Activated CD8-positive, alpha-beta memory T cell treated with anti-CD3 and anti-CD28 coated beads for 1 hour (primary cell): ENCODE results near the gene KCNH4.
A peak's percentile ranks its signal among the peaks of the same experiment; 100 is the strongest.
"Not testable (repeated sequence)": the region's sequence is repeated elsewhere in the genome, so short reads cannot be mapped to it uniquely, and the experiment has no call there.

Experiments
- DNase-seq, 2 donors: peaks; one replicate each; pipeline ENCODE4 v3.0.0-alpha.2; 2020; ENCODE audit warnings: low read depth in 1 of 2; ENCODE audit errors: extremely low read depth in 1 of 2

The KCNH4 gene

DNA sequence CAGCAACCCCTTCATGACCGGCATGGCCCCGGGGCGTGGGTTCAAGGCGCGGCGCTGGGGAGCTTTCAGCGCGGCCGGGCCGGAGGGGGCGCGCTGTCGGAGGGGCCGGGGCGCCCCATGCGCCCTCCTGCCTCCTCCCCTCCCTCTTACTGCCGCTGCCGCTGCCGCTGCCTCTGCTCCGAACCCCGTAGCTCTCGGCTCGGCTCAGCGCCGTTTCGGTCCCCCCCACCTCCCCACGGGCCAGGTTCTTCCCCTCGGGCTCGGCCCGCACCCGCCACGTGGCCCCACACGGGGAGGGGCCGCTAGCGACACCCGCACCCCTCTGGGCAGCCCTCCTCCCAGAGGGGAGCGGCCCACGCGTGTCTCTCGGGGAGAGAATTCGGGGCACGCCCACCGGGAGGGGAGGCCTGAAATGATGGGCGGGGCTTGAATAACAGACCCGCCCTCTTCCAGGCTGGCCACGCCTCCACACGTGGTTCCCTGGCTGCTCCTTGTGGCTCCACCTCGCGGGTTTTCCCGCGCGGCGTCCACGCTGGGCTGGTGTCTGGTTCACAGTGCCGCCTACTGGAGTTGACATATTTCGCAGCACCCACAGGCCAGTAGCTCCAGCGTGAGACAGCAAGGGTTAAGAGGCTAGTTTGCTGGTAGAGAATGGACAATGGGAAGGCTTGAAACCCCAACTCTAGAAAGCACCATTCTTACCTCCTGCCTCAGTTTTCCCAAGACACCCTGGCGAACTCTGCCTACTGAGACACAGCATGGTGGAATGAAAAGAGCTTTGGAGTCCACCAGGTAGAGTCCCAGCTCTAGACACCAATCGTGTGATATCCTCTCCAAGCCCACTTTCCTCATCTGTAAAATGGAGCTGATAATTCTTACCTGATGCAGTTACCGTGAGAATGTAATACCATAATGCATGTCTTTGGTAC, at the start of gene KCNH4:
Gene KCNH4 (minus strand): TSS at position 221 of the 929 bp plus-strand sequence. CDS start 197 bp downstream, at position 24.
- peak; percentile 56 to 62 for DNase-seq

DNA sequence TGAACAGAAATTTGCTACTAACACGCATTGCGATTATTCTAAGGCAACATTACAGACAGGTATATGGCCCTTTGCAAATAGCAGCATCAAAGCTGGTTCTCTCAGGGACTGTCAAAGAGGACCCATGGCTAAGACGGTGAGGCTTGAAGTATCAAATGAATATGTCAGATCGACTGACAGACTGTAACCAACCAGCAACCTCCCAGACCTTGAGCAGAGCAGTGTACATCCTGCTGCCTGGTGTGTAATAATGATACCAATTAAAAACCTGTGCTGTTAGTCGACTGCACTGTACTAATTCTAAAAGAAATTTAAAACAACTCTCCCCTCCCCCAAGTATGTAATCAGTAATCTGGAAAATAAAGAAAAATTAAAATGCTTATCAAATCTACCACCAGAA, 49.3 kb upstream of the KCNH4 start:
- no peak for DNase-seq

DNA sequence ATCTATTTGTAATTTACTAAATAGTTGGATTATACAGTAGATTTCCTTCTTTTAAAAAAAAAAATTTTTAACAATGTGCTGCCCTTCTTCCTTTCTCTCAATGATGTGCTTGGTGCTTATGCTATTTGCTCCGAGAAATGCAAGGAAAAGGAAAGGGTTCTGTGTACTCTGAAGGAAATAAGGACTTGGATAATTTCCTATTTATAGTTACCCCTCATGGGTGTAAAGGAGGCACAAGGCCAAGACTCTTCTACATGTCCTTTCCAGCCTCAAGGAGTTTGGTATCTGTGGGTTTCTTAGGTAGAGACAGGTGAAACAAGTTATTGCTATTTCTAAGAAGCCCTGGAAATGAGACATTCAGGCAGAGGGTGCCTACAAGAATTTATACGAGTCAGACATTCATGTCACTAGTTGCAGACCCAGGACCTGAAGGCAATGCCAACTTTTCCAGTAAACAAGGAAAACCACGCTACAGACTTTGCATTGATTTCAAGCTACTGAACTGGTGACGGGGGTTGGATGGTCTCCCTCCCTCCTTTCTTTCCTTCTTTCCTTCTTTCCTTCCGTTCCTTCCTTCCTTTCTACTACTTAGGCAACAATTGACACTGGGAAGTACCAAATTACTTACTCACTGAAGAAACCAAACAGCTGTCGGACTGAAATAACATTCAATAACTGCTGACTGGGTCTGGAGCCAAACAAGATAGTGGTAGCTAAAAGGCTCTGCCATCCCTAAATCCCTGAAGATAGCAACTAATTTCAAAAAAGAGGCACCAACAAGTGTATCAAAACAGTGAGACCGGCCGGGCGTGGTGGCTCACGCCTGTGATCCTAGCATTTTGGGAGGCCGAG, 47.1 kb upstream of the KCNH4 start:
- no peak for DNase-seq

DNA sequence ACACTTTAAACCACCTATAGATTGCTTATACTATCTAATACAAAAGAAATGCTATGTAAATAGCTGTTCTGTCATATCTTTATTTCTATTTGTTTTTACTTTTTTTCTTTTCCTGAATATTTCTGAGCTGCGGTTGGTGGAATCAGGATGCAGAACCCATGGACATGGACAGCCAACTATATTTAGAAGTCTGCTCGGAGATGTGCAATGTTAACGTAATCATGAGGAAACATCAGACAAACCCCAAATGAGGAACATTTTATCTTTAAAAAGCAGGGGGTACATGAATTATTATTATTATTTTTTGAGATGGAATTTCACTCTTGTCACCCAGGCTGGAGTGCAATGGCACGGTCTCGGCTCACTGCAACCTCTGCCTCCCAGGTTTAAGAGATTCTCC, 44.7 kb upstream of the KCNH4 start:
- DNase-seq: no peak

DNA sequence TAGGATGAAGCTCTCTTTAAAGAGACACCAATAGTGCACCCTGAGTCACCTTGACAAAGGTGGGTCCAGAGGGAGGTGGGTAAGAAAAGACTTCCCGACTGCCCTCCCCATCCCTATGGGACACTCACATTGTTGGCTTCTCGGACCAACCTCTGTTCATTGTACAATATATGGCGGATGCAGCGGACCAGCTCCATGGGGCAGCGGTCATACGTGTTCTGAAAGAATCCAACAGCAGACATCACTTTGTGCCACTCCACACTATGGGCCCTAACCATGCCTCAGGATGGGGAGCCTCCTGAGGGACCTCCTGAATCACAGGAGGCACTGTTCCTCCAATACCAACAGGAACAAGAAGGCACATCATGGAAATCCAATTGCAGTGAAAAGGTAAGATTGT, 43.7 kb upstream of the KCNH4 start:
- DNase-seq: no peak

DNA sequence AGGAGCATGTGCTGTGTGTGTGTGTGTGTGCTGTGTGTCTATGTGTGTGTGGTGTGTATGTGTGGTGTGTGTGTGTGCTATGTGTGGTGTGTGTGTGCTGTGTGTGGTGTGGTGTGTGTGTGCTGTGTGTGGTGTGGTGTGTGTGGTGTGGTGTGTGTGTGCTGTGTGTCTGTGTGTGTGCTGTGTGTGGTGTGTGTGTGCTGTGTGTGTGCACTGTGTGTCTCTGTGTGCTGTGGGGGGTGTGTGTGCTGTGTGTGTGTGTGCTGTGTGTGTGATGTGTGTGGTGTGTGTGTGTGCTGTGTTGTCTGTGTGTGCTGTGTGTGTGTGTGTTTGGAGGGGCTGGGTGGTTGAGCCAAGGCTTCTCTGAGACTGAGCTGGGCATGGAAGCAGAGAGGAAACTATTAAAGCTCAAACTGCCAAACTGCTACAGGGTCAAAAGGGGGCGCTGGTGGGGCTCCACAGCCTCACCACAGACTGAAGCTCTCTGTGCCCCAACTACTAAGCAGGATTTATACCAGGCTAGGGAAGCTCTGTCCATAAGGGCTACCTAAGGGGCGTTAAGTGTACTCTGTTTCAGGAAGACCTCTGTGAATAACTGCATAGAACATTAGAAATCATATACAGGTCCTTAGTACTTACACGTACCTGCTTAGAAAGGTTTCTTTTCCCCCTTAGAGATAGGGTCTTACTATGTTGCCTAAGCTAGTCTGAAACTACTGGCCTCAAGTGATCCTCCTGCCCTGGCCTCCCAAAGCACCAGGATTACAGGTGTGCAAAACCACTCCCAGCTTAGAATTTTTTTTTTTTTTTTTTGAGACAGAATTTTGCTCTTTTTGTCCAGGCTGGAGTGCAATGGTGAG, 41.2 kb upstream of the KCNH4 start:
- DNase-seq: peak; percentile 30 to 41

DNA sequence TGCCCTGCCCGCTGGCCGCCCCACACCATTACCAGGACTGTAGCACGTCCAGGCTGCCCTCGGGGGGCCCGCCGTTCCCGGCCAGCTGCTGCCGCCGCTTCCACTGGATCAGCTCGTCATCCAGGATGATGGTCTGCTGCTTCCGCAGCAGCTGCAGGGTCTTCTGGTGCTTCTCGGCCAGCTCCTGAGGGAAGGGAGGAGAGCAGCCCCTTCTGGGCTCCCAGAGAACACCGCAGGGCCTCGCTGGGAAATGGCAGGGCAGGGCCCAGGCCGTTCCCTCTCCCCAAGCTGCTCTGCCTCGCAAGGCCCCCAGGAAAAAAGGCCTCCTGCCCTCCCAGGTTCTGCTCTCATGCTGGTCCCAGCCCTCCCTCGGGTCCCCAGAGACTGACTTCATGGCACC, 38.3 kb upstream of the KCNH4 start:
- not testable (repeated sequence) for DNase-seq

DNA sequence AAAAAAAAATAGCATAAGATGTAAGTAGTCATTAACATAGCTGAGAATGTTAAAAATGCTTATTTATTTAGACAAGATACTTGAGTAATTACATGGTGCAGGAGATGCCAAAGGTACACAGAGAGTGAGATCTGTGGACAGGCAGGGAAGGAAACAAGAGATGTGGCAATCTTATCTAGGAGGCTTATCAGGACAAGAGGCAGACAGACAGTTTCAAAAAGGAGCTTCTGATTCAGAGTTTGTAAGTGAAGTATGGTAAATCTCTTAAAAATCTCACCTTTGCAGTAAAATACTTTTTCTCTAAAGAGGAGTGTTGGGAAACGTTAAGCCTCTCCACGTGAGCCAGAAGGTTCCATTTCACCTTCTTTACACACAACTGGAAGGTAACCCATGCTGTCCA, 33.2 kb upstream of the KCNH4 start:
- no peak for DNase-seq

DNA sequence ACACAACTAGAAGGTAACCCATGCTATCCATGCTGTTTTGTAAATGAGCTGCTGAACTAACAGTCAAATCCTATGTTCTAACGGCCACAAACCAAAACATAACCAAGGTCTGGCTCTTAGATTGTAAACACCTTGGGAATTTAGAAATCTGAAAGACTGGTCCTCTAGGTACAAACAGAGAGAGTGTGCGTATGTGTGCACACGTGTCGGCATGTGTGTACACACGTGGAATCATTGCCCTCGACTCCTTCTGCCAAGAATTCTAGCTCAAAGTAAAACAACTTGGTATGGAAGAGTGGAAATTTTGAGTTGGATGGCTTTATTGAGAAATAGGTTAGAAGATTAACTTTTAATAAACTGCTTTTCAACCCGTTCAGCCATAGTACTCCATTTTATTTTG, 31.4 kb upstream of the KCNH4 start:
- no peak for DNase-seq

DNA sequence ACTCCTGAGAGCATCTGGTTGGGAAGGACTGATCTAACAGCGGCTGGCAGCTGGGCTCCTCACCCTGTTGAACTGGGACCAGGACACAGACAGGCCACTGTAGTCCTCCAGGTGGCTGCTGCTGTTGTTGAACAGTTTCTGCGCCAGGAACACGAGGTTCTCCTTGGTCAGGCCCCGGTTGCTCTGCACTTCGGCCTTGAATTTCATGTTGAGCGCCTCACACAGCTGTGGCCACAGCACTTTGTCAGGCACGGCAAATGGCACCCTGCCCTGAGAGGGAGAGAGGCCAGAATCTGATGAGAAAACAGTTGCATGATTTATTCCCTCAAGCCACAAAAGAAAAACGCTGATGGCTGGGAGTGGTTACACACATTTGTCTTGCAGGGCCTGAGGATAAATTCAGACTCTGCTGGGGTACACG, 31.0 kb upstream of the KCNH4 start:
- not testable (repeated sequence) for DNase-seq

DNA sequence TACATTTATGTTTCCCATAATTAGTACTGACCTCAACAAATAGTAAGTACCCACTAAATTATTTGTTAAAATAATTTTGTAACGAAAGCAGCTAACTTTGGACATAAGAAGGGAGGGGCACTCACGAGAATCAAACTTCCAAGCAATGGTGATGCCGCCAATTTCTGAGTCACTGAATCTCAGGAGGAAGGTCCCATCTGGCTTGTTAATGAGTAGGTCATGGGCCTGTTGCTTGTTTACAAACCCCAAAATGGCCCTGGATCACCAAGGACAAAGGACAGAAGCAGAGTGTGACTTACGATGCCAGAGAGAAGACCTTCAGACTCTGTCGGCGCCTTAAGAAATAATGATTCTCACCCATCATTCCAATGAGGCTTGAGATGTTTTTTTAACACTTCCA, 29.1 kb upstream of the KCNH4 start:
- no peak for DNase-seq

DNA sequence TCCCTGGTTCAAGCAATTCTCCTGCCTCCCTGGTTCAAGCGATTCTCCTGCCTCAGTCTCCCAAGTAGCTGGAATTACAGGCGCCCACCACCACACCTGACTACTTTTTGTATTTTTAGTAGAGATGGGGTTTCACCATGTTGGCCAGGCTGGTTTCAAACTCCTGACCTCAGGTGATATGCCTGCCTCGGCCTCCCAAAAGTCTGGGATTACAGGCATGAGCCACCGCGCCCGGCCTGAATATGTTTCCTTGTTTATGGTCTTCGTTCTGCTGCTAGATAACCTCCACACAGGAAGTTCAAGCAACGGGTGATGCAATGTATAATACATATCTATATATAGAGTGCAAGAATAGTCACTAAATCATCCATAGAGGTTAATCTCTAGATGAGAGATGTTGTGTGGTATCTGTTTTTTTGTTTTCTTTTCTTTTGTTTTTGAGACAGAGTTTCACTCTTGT, 25.2 kb upstream of the KCNH4 start:
- not testable (repeated sequence) for DNase-seq

DNA sequence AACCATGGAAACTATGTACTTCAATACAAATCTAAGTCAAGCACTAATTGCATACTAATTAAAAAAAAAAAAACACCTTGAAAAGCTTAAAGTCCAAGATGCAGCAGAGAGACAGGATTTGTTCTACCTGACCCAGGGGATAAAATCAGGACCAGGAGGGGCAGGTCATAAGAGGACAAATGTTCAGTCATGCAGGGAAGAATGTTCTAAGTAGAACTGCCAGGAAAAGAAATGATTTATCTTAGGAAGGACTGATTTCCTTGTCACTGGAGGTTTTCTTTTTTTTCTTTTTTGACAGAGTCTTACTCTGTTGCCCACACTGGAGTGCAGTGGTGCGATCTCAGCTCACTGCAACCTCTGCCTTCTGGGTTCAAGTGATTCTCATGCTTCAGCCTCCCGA, 22.4 kb upstream of the KCNH4 start:
- DNase-seq: no peak

DNA sequence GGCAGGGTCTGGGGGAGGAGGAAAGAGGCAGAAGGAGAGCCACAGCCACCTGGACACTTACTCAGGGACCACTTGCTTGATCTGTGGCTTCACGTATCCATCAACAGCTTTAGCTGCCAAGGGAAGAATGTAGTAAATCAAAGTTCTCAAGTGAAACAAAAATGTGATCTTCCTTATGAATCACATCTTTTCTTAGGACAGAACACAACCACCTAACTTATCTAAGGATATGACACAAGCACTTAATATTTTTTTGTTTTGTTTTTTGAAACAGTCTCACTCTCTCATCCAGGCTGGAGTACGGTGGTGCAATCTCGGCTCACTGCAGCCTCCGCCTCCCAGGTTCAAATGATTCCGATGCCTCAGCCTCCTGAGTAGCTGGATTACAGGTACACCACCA, 21.8 kb upstream of the KCNH4 start:
- DNase-seq: no peak

DNA sequence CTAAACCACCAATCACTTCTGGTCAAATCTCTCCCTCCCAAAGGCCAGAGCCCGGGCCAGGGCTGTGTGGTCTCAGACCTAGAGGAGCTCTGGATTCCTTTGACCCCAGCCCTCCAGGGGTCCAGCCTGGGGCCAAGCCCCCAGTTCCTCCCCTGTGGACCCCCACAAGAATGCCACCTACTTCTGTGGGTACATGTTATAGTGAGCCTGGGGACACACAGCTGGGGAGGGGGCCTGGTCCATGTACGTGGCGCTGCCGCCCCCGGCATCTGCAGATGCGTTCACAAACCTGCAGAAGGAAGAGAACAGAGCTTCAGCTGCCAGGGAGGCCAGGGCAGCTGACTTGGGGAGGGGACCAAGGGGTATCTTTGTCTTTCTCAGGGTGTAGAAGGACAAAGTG, 21.2 kb upstream of the KCNH4 start:
- DNase-seq: no peak

DNA sequence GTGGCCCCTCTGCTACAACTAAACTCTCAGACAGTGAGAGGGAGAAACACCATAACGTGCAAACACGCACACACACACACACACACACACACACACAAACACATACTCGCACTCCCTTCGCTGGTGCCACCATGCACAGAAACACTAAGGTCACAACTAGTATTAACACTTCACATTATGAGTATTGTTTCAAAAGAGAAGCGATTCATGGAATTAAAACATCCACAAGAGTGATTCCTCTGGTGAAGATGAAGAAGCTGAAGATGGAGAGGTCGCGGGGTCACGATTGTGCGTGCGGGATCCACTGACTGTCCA, 20.5 kb upstream of the KCNH4 start:
- DNase-seq: no peak

DNA sequence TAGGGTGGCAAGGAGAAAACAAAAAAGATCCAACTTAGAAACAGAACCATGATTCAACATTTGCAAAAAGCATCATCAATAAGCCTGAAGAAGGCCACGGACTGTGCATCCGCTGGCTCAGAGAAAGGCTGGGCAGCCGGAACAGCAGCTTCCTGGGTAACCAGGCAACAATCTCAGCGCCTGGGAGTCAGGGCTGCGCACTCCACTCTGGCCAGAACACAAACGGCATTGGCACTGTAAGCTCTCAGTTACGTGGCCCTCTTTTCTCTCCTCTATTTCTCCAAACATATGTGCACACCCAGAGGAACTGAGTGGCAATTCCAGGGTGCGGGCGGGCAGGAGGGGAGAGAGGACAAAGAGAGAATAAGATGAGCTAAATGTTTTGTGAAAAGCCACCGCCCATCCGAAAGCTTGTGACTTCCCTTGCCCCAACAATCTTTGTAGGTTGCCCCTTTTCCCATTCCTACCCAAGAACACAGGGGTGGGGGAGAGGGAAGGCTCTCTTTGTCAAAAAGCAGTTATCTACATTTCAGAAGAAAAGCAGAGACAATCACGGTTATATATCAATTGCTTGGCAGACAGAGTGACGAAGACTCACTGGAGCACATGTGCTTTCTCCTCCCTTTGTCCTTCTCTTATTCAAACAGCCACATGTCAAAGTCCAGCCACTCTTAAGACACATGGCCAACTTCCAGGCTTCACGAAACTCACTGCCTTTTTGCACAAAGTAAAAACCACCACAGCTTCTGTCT, 19.9 kb upstream of the KCNH4 start:
- no peak for DNase-seq

DNA sequence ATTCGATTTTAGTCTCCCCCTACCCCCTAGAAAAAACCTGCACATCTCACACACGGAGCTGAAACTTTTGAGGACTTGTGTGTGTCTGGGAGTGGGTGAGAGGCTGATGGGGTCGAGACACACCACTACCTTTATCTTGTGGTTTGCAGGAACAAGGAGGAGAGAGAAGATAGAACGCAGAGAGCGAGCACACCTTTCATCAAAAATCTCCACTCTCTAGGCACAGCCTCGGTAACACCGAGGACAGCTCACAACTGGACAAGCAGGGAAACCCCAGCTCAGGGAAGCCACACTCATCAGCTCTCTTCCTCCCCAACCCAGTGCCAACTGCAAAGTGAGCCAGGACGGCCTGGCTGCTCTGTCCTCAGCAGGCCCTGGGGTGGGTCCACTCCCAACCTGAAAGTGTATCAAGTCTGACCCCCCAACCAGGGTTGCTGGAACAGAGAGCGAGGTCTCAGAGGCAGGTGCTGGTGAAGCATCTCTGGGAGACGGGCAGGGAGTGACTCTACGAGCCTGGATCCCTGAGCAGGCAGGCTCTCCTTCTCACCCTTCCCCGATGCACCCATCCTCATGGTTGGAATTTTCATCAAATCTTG, 18.6 kb upstream of the KCNH4 start:
- DNase-seq: no peak

DNA sequence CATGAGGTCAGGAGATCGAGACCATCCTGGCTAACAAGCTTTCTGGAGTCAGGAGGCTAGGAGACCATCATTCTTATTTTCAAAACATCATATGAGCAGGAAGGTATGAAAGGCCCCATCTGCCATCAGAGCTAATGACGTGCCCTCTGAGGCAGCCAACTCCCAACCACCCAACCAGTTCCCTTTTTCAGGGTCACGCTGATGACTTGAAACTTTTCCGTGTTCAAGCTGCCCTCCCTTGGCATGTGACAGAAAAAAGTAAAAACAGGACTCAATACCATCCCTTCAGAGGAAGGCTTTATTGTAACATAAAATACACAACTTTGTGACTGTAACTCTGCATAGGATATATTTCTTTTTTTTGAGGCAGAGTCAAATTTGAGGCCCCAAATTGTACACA, 18.0 kb upstream of the KCNH4 start:
- no peak for DNase-seq
